K562 (cell line): ENCODE results near the gene PSMD14. TPM values are rescaled to one million over a fixed set of nuclear protein-coding genes. Genes with fewer than 3 reads are reported as not detected.

Experiments used
- ATF4 ChIP-seq: fragments of 450-650 bp; formaldehyde crosslinking; IDR thresholded peaks from 2 replicates; pipeline ENCODE4 v1.4.0; 2022; ENCODE audit warnings: mild to moderate bottlenecking, moderate library complexity
- E2F8 ChIP-seq: fragments of 450-650 bp; IDR thresholded peaks from 2 replicates; pipeline ENCODE4 v1.7.1; 2018; ENCODE audit warnings: mild to moderate bottlenecking, low read depth; ENCODE audit not compliant: partially characterized antibody
- ZBTB40 ChIP-seq, 2 experiments: fragments of 450-650 bp in 1 of 2; sonication (generic) in 1 of 2; formaldehyde crosslinking in 1 of 2; IDR thresholded peaks; 2 replicates each; pipeline versions ENCODE4 v1.7.1 to v1.9.0; 2016 to 2022; ENCODE audit warnings: inconsistent platforms in 1 of 2, mild to moderate bottlenecking in 1 of 2, missing genetic modification reagents in 1 of 2
- polyA plus RNA-seq, 8 experiments: library from polyadenylated mRNA; depleted of rRNA in 4 of 8; stranded (reverse) in 5 of 8; unstranded in 3 of 8; fragments of >200 nt; fragmentation: Nextera tagmentation in 2 of 8; fragmentation: Illumina TruSeq in 1 of 8; extraction: Ambion mirVana in 2 of 8; extraction: Trizol in 1 of 8; gene quantifications; 2 replicates each; pipeline versions ENCODE4 v1.2.1 to v1.2.3, GENCODE V29; 2011 to 2014; ENCODE audit warnings: inconsistent platforms in 1 of 8, missing spikeins in 1 of 8
- total RNA-seq, 7 experiments: library from RNA; depleted of rRNA in 6 of 7; stranded (reverse); fragments of >200 nt in 6 of 7; fragmentation: Illumina TruSeq in 2 of 7; extraction: Trizol in 2 of 7; gene quantifications; 2 replicates each; pipeline versions ENCODE4 v1.2.1 to v1.2.3, GENCODE V29; 2011 to 2021; ENCODE audit warnings: low replicate concordance in 1 of 7

Gene PSMD14
- total and polyA plus RNA-seq, 9 of the 15 experiments (the other 6 are each of a cell fraction or from before 2014, with no cell fraction given) = 151 to 515 (median 228) TPM

GRCh38 chr2:161283926-161284325 lies 24.3 kb upstream of the PSMD14 start (continued):
- TF ChIP-seq ZBTB40 (IDR thresholded peaks at IDR 0.05) = no peak
- no peak for TF ChIP-seq ZBTB40 (CRISPR knock-in tag; IDR thresholded peaks at IDR 0.05)
- no peak for TF ChIP-seq E2F8
- TF ChIP-seq ATF4 (CRISPR knock-in tag) = no peak
- TF ChIP-seq, all 486 proteins: peak for 0
